Measurements from ENCODE around the gene NFKBIE.

NFKBIE gene

GRCh38 chr6:44276667-44277640 lies 11.6 kb upstream of the NFKBIE start:
- no peak for TF ChIP-seq CTCF (IDR thresholded peaks at IDR 0.05; ENCODE audit: insufficient read depth, missing control alignments)
- FAIRE-seq (no peak), DNase-seq (ENCODE audit: insufficient read length, low spot score) (no peak)

- no peak for DNase-seq (ENCODE audit: insufficient read length, low spot score)
Observed at GRCh38 chr6:44275749-44276648, 10.6 kb upstream of the NFKBIE start.

GRCh38 chr6:44275271-44275748 lies 10.0 kb upstream of the NFKBIE start:
- no peak for FAIRE-seq
- DNase-seq (ENCODE audit: insufficient read length, low spot score) = no peak
- no peak for TF ChIP-seq CTCF (IDR thresholded peaks at IDR 0.05; ENCODE audit: insufficient read depth, missing control alignments)

More at GRCh38 chr6:44275749-44276648, 10.6 kb upstream of the NFKBIE start:
- no peak for TF ChIP-seq CTCF (IDR thresholded peaks at IDR 0.05; ENCODE audit: insufficient read depth, missing control alignments)
- FAIRE-seq = no peak

- FAIRE-seq (no peak), DNase-seq (ENCODE audit: insufficient read length, low spot score) (no peak)
- TF ChIP-seq CTCF (IDR thresholded peaks at IDR 0.05; ENCODE audit: insufficient read depth, missing control alignments) = no peak
Observed at GRCh38 chr6:44273617-44274016, 8.3 kb upstream of the NFKBIE start.

- DNase-seq (ENCODE audit: insufficient read length, low spot score) (no peak), FAIRE-seq (no peak)
- no peak for TF ChIP-seq CTCF (IDR thresholded peaks at IDR 0.05; ENCODE audit: insufficient read depth, missing control alignments)
Observed at GRCh38 chr6:44272999-44273566, 7.7 kb upstream of the NFKBIE start.

- FAIRE-seq (no peak), DNase-seq (ENCODE audit: insufficient read length, low spot score) (no peak)
Observed at GRCh38 chr6:44272529-44272928, 7.2 kb upstream of the NFKBIE start.

More at GRCh38 chr6:44272529-44272928, 7.2 kb upstream of the NFKBIE start:
- no peak for TF ChIP-seq CTCF (IDR thresholded peaks at IDR 0.05; ENCODE audit: insufficient read depth, missing control alignments)
